MM.1S (cell line): ENCODE data around the gene WDR54.

Experiments used
- DNase-seq: peaks from one replicate; pipeline ENCODE4 v3.0.0-alpha.2; 2015
- H2AFZ ChIP-seq: fragments of 300-600 bp; sonication (generic); 2 replicates; pipeline ENCODE4 v1.6.0; 2016; ENCODE audit warnings: antibody characterized with exemption, low read length
- H3F3A ChIP-seq: fragments of 300-600 bp; sonication (generic); 2 replicates; pipeline ENCODE4 v1.6.1; 2016; ENCODE audit warnings: mild to moderate bottlenecking, antibody characterized with exemption, low read length, moderate library complexity, mixed read lengths; ENCODE audit not compliant: insufficient read depth
- H3K27ac ChIP-seq: fragments of 300-600 bp; sonication (generic); 2 replicates; pipeline ENCODE4 v1.5.1; 2016; ENCODE audit warnings: mild to moderate bottlenecking, low read length
- H3K27me3 ChIP-seq: fragments of 300-600 bp; sonication (generic); replicated peaks from 2 replicates; pipeline ENCODE4 v1.6.0; 2016; ENCODE audit warnings: low read length; ENCODE audit not compliant: insufficient read depth
- H3K36me3 ChIP-seq: fragments of 300-600 bp; sonication (generic); replicated peaks from 2 replicates; pipeline ENCODE4 v1.6.1; 2016; ENCODE audit warnings: mild to moderate bottlenecking, low read length, mixed read lengths; ENCODE audit not compliant: insufficient read depth
- H3K4me1 ChIP-seq: fragments of 300-600 bp; sonication (generic); 2 replicates; pipeline ENCODE4 v1.6.1; 2016; ENCODE audit warnings: low read length, mixed read lengths
- H3K4me2 ChIP-seq: fragments of 300-600 bp; sonication (generic); 2 replicates; pipeline ENCODE4 v1.6.0; 2016; ENCODE audit warnings: low read depth, low read length
- H3K4me3 ChIP-seq: fragments of 300-600 bp; sonication (generic); 2 replicates; pipeline ENCODE4 v1.5.1; 2016; ENCODE audit warnings: low read length, mixed read lengths
- H3K79me2 ChIP-seq: fragments of 300-600 bp; sonication (generic); 2 replicates; pipeline ENCODE4 v1.6.1; 2016; ENCODE audit warnings: mixed run types, low read length, mixed read lengths
- H3K9ac ChIP-seq: fragments of 300-600 bp; sonication (generic); 2 replicates; pipeline ENCODE4 v1.6.1; 2016; ENCODE audit warnings: low read length, mixed read lengths
- H3K9me2 ChIP-seq: fragments of 300-600 bp; sonication (generic); replicated peaks from 2 replicates; pipeline ENCODE4 v1.6.1; 2016; ENCODE audit warnings: mild to moderate bottlenecking, low read length, mixed read lengths; ENCODE audit not compliant: insufficient read depth
- H3K9me3 ChIP-seq: fragments of 300-600 bp; sonication (generic); replicated peaks from 2 replicates; pipeline ENCODE4 v1.6.1; 2016; ENCODE audit warnings: mild to moderate bottlenecking, low read length, mixed read lengths; ENCODE audit not compliant: insufficient read depth
- H4K20me1 ChIP-seq: fragments of 300-600 bp; sonication (generic); 2 replicates; pipeline ENCODE4 v1.6.1; 2016; ENCODE audit warnings: mild to moderate bottlenecking, low read length, moderate library complexity, mixed read lengths; ENCODE audit not compliant: insufficient read depth
- EZH2 ChIP-seq: fragments of 300-600 bp; sonication (generic); optimal IDR thresholded peaks from 2 replicates; pipeline ENCODE3; 2017; ENCODE audit warnings: low read depth, mild to moderate bottlenecking, antibody characterized with exemption, low read length, mixed read lengths
- EZH2phosphoT487 ChIP-seq: fragments of 300-600 bp; sonication (generic); IDR thresholded peaks from 2 replicates; pipeline ENCODE4 v1.6.1; 2018; ENCODE audit warnings: antibody characterized with exemption, low read length
- TF ChIP-seq, protein P1 (sequence below): fragments of 300-600 bp; sonication (generic); IDR thresholded peaks from 2 replicates; pipeline ENCODE4 v1.5.1; 2016; ENCODE audit warnings: antibody characterized with exemption, low read length, mixed read lengths

The WDR54 gene

DNA sequence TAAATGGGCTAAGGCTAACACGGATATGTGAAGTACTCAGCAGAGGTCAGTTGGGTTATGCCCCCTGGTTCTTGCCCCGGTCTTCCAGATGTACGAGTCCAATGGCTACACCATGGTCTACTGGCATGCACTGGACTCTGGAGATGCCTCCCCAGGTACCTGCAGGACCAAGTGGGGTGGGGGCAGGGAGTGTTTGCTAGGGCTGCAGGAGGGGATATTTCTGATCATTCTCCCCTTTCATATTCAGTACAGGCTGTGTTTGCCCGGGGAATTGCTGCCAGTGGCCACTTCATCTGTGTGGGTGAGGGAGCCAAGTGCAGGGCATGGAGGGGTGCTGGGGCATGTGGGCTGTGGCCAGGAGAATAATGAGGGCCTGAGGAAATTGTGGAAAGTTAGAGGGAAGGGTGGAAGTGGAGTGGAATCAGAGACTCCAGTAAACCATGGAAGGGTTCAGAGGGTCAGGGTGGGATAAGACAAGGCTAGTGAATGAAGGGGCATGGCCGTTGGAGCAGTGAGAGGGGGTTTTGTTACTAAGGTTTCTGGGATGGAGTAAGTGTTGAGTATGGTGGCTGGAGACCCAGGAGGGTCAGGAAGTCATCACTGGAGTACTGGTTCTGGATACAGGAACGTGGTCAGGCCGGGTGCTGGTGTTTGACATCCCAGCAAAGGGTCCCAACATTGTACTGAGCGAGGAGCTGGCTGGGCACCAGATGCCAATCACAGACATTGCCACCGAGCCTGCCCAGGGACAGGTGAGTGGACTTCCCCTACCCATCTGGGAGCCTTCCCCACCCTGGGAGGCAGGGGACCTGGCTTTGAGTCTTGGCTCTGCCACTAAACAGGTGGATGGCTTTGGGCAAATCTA, 1.9 kb downstream of the WDR54 start:
- Histone ChIP-seq H4K20me1 (no peaks in the 10 kb centered on the region), H3K4me1 (peaks cover 10% of the 10 kb centered on the region), H3K9me2 (no peaks in the 10 kb centered on the region), H2AFZ (no peak overlapping the region), H3K4me2 (no peak overlapping the region), H3K79me2 (no peaks in the 10 kb centered on the region), H3K9me3 (no peaks in the 10 kb centered on the region), H3K4me3 (no peak overlapping the region), H3K27me3 (no peaks in the 10 kb centered on the region), H3K9ac (no peak overlapping the region), H3K27ac (no peak overlapping the region), H3K36me3 (no peaks in the 10 kb centered on the region), H3F3A (peaks cover 8% of the 10 kb centered on the region; the same call in 1 of the 2 replicates)
- DNase-seq: no peak
- TF ChIP-seq EZH2phosphoT487 (no peak), EZH2 (no peak)
- TF ChIP-seq, protein P1, sequence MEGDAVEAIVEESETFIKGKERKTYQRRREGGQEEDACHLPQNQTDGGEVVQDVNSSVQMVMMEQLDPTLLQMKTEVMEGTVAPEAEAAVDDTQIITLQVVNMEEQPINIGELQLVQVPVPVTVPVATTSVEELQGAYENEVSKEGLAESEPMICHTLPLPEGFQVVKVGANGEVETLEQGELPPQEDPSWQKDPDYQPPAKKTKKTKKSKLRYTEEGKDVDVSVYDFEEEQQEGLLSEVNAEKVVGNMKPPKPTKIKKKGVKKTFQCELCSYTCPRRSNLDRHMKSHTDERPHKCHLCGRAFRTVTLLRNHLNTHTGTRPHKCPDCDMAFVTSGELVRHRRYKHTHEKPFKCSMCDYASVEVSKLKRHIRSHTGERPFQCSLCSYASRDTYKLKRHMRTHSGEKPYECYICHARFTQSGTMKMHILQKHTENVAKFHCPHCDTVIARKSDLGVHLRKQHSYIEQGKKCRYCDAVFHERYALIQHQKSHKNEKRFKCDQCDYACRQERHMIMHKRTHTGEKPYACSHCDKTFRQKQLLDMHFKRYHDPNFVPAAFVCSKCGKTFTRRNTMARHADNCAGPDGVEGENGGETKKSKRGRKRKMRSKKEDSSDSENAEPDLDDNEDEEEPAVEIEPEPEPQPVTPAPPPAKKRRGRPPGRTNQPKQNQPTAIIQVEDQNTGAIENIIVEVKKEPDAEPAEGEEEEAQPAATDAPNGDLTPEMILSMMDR: no peak

DNA sequence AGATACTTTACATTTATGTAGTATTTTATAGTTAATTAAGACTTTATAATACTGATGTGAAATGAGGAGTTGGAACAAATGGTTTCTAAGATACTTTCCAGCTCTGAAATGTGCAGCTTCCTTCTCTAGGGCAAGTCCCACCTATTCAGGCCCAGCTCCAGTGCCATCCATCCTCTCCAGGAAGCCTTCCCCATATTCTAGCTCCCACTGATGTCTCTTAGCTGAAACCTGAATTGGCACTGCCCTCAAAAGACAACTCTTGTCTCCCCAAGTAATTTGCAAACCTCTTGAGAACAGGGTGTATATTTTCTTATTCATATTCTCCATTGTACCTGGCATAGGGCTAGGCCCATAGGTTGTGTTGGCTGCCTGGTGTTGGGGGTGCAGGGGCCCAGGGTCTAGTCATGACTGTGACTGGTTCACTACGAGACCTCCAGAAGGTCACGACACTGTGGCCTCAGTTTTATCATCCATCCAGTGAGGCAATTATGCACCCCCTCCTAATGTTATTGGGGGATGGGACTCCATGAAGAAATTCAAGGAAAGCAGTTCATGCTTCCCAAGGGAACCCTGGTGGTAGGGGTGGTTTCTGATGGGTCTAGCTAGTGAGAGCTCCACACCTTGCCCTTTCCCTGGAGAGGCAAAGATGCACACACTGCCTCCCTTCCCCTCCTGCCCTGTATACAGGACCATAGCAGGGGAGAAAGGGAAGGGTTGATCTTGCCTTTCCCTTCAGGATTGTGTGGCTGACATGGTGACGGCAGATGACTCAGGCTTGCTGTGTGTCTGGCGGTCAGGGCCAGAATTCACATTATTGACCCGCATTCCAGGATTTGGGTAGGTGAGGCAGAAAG, 2.8 kb downstream of the WDR54 start:
- no peaks in the 10 kb centered on the region for H3K36me3 ChIP-seq
- no peaks in the 10 kb centered on the region for H3K79me2 ChIP-seq
- H3K9me2 ChIP-seq: no peaks in the 10 kb centered on the region
- no peak overlapping the region for H3K9ac ChIP-seq
- no peak overlapping the region for H3K4me2 ChIP-seq
- H3K4me3 ChIP-seq: no peak overlapping the region
- no peak overlapping the region for H3K27ac ChIP-seq
- H4K20me1 ChIP-seq: no peaks in the 10 kb centered on the region
- DNase-seq: no peak
- H3K9me3 ChIP-seq: no peaks in the 10 kb centered on the region
- no peaks in the 10 kb centered on the region for H3K27me3 ChIP-seq
- H3F3A ChIP-seq: peaks cover 8% of the 10 kb centered on the region; the same call in 1 of the 2 replicates
- TF ChIP-seq, protein P1: no peak
- no peak for TF ChIP-seq EZH2
- no peak for TF ChIP-seq EZH2phosphoT487
- peaks cover 10% of the 10 kb centered on the region for H3K4me1 ChIP-seq
- H2AFZ ChIP-seq: no peak overlapping the region

DNA sequence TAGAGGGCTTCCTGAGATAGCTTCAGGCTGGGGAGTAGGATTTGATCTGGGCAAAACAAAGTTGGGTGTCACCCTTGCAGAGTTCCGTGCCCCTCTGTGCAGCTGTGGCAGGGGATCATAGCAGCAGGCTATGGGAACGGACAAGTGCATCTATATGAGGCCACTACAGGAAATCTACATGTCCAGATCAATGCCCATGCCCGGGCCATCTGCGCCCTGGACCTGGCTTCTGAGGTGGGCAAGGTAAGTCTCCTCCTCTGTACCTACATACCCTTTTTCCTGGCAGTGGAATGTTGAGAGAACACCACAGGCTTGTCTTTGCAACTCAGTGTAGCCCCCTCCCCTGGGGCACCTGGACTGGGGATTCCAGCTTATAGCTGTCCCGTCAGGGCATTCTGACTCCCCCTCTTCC, 3.5 kb downstream of the WDR54 start:
- Histone ChIP-seq H3K9me2 (no peaks in the 10 kb centered on the region), H3K27ac (no peak overlapping the region), H3K9ac (no peak overlapping the region), H2AFZ (no peak overlapping the region), H3F3A (peaks cover 8% of the 10 kb centered on the region; the same call in 1 of the 2 replicates), H3K4me1 (peaks cover 8% of the 10 kb centered on the region), H3K79me2 (no peaks in the 10 kb centered on the region), H3K27me3 (no peaks in the 10 kb centered on the region), H3K4me2 (no peak overlapping the region), H3K4me3 (no peak overlapping the region), H3K36me3 (no peaks in the 10 kb centered on the region), H3K9me3 (no peaks in the 10 kb centered on the region), H4K20me1 (no peaks in the 10 kb centered on the region)
- TF ChIP-seq EZH2 (no peak), EZH2phosphoT487 (no peak)
- TF ChIP-seq, protein P1: no peak
- DNase-seq: no peak
